Colonic mucosa (tissue), 4 donors: ENCODE measurements around the gene ERO1B. TPM values are rescaled to one million over a fixed set of nuclear protein-coding genes. Genes with fewer than 3 reads are reported as not detected.

Source experiments
- DNase-seq: peaks from one replicate; pipeline ENCODE4 v3.0.0-alpha.2; 2020
- H3K27ac ChIP-seq: fragments of 200-600 bp; one replicate; pipeline ENCODE4 v1.8.0; 2021
- H3K27me3 ChIP-seq: fragments of 200-600 bp; one replicate; pipeline ENCODE4 v1.8.0; 2021
- H3K36me3 ChIP-seq: fragments of 200-600 bp; one replicate; pipeline ENCODE4 v1.8.0; 2021
- H3K4me1 ChIP-seq: fragments of 200-600 bp; one replicate; pipeline ENCODE4 v1.8.0; 2021; ENCODE audit warnings: mild to moderate bottlenecking
- H3K4me3 ChIP-seq: fragments of 200-600 bp; one replicate; pipeline ENCODE4 v1.8.0; 2021
- H3K9ac ChIP-seq, 2 donors: one replicate each; pipeline ENCODE4 v1.7.0; 2013; ENCODE audit warnings: control low read depth in 2 of 2, low read depth in 2 of 2, low read length in 2 of 2
- H3K9me3 ChIP-seq: fragments of 200-600 bp; one replicate; pipeline ENCODE4 v1.8.0; 2021
- CTCF ChIP-seq: fragments of 200-600 bp; IDR thresholded peaks from one replicate; pipeline ENCODE4 v1.8.0; 2022; ENCODE audit warnings: antibody characterized with exemption, mild to moderate bottlenecking
- intact Hi-C: fragments of 100-400 bp; cut with DNase I; formaldehyde crosslinking; loops from one replicate; pipeline ENCODE4 v1.14.1; 2022
- total RNA-seq, 2 donors: library from RNA; stranded (reverse); fragmentation: NEBNext Ultra II Directional in 1 of 2; extraction: Animal tissue kit (Norgen Biotek cat#: 25700) in 1 of 2; gene quantifications; one replicate each; pipeline ENCODE4 v1.2.1, GENCODE V29; 2021
- donor health status: healthy.
- donor health status: DM: no; HTN: no; CAD: no.
- donor health status: DM: no; HTN: no; CAD: no.

Gene ERO1B
- total RNA-seq, 2 donors from 2014 or later = 2.3 to 2.7 TPM

DNA sequence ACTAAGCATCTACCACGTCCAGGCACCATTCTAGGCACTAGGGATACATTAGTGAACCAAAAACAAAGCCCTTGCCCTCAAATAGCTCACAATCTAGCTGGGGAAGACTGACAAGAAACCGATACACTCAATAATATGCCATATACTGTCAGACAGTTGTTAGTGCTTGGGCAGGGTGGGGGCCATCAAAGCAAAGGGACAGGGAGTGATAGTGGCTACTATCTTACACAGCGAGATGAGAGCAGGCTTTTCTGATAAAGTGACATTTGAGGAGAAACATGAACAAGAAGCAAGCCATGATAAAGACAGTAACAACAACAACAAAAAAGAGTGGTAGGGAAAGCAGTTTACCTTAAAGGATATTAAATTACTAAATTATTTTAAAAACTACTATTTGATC, 41.1 kb downstream of the ERO1B start:
- Histone ChIP-seq H3K36me3 (no peaks in the 10 kb centered on the region), H3K4me1 (no peaks in the 10 kb centered on the region), H3K4me3 (no peak overlapping the region), H3K27me3 (no peaks in the 10 kb centered on the region), H3K9ac (no peak overlapping the region), H3K27ac (no peak overlapping the region), H3K9me3 (no peaks in the 10 kb centered on the region)
- intact Hi-C loops = no loop called here
- no peak for TF ChIP-seq CTCF
- no peak for DNase-seq

- Histone ChIP-seq H3K36me3 (no peaks in the 10 kb centered on the region), H3K4me1 (no peaks in the 10 kb centered on the region), H3K9ac (no peak overlapping the region), H3K27ac (no peak overlapping the region), H3K4me3 (no peak overlapping the region), H3K27me3 (no peaks in the 10 kb centered on the region), H3K9me3 (no peaks in the 10 kb centered on the region)
- TF ChIP-seq CTCF = no peak
- DNase-seq = no peak
- intact Hi-C loops = no loop called here
Observed at GRCh38 chr1:236239092-236239585, 42.6 kb downstream of the ERO1B start.

- TF ChIP-seq CTCF = no peak
- no peak overlapping the region for H3K4me3 ChIP-seq
- no peaks in the 10 kb centered on the region for H3K9me3 ChIP-seq
- intact Hi-C loops = no loop called here
- H3K9ac ChIP-seq = no peak overlapping the region
- DNase-seq = no peak
- H3K4me1 ChIP-seq = no peaks in the 10 kb centered on the region
- H3K27me3 ChIP-seq = no peaks in the 10 kb centered on the region
- no peak overlapping the region for H3K27ac ChIP-seq
- no peaks in the 10 kb centered on the region for H3K36me3 ChIP-seq
Observed at GRCh38 chr1:236235116-236235515, 46.6 kb downstream of the ERO1B start.

DNA sequence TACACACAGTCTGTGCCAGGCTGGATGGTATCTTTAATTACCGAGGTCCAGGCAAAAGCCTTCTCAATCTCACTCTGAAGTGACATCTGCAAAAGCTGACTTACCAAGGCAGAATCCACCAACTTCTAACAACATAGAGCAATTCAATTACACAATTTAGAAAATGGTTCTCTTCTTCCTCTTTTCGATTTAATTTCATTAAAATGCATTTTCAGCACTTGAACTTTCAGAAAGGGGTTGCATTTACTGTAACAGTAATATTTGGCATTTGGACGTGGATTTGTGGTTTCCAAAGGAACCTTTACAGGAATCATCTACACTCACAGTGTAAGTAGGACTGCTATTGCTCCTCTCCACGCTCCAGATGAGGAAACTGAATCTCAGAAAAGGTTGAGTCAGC, 53.3 kb downstream of the ERO1B start:
- H3K36me3 ChIP-seq = no peaks in the 10 kb centered on the region
- H3K4me3 ChIP-seq = no peak overlapping the region
- no peak overlapping the region for H3K9ac ChIP-seq
- H3K9me3 ChIP-seq = no peaks in the 10 kb centered on the region
- no peak overlapping the region for H3K27ac ChIP-seq
- TF ChIP-seq CTCF = no peak
- H3K4me1 ChIP-seq = no peaks in the 10 kb centered on the region
- H3K27me3 ChIP-seq = no peaks in the 10 kb centered on the region
- intact Hi-C loops = no loop called here
- DNase-seq = no peak

- no peaks in the 10 kb centered on the region for H3K9me3 ChIP-seq
- no peaks in the 10 kb centered on the region for H3K36me3 ChIP-seq
- intact Hi-C loops = no loop called here
- no peaks in the 10 kb centered on the region for H3K4me1 ChIP-seq
- H3K4me3 ChIP-seq = no peak overlapping the region
- no peak for DNase-seq
- no peak overlapping the region for H3K27ac ChIP-seq
- H3K9ac ChIP-seq = no peak overlapping the region
- H3K27me3 ChIP-seq = no peaks in the 10 kb centered on the region
- no peak for TF ChIP-seq CTCF
Observed at GRCh38 chr1:236222632-236223031, 59.1 kb downstream of the ERO1B start.

DNA sequence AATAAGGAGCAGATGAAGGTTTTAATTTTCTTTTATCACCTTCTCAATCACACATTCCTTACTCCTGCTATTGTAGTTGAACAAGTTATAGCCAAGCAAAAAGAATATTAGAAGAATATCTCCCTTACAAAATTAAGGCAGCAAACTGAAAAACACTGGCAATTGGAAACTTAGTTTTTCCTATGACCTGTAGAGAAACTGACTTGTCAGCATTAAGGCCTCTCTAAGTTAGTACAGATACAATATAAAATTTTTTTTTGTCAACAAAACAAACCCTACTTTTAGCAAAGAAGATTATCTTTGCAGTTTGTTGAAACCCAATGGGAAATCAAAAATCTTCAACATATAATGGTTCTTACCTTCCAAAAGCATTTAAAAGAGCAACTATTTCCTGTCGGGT, 61.3 kb downstream of the ERO1B start:
- Histone ChIP-seq H3K4me1 (no peaks in the 10 kb centered on the region), H3K9me3 (no peaks in the 10 kb centered on the region), H3K27me3 (no peaks in the 10 kb centered on the region), H3K27ac (no peak overlapping the region), H3K36me3 (no peaks in the 10 kb centered on the region), H3K4me3 (no peak overlapping the region), H3K9ac (no peak overlapping the region)
- intact Hi-C loops = no loop called here
- no peak for DNase-seq
- TF ChIP-seq CTCF = no peak
